Rectal smooth muscle tissue (tissue), 1 donor: ENCODE results near the gene UBE2K.
A peak's percentile ranks its signal among the peaks of the same experiment; 100 is the strongest.
"Not testable (repeated sequence)": the region's sequence is repeated elsewhere in the genome, so short reads cannot be mapped to it uniquely, and the experiment has no call there.

ENCODE experiments used
- H3K27ac ChIP-seq: one replicate; pipeline ENCODE4 v1.7.0; 2013; ENCODE audit warnings: low read depth, low read length, inconsistent platforms
- H3K27me3 ChIP-seq: one replicate; pipeline ENCODE4 v1.7.0; 2013; ENCODE audit warnings: low read length; ENCODE audit not compliant: control insufficient read depth, insufficient read depth
- H3K36me3 ChIP-seq: one replicate; pipeline ENCODE4 v1.7.0; 2013; ENCODE audit warnings: low read length; ENCODE audit not compliant: control insufficient read depth, insufficient read depth
- H3K4me1 ChIP-seq: one replicate; pipeline ENCODE4 v1.7.0; 2013; ENCODE audit warnings: low read length; ENCODE audit not compliant: control insufficient read depth, insufficient read depth
- H3K4me3 ChIP-seq: one replicate; pipeline ENCODE4 v1.7.0; 2013; ENCODE audit warnings: low read length
- H3K9ac ChIP-seq: one replicate; pipeline ENCODE4 v1.7.0; 2013; ENCODE audit warnings: low read length

The UBE2K gene

DNA sequence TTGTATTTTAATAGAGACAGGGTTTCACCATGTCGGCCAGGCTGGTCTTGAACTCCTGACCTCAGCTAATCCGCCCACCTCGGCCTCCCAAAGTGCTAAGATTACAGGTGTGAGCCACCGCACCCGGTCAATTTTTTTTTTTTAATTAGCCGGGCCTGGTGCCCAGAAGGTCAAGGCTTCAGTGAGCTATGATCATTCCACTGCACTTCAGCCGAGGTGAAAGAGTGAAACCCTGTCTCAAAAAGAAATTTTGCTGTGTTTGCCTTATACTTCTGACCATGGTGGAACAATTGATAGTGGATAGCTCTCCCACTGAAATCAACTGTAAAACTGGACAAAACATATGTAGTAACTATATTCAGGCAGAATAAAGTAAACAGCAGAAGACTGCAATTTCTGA is 35.3 kb upstream of the UBE2K start:
- Histone ChIP-seq H3K9ac (no peak overlapping the region), H3K36me3 (no peaks in the 10 kb centered on the region), H3K4me3 (no peak overlapping the region), H3K4me1 (no peaks in the 10 kb centered on the region), H3K27ac (no peak overlapping the region), H3K27me3 (no peaks in the 10 kb centered on the region)

- H3K9ac ChIP-seq = no peak overlapping the region
- H3K36me3 ChIP-seq = no peaks in the 10 kb centered on the region
- H3K4me1 ChIP-seq = no peaks in the 10 kb centered on the region
- no peak overlapping the region for H3K4me3 ChIP-seq
- H3K27ac ChIP-seq = no peak overlapping the region
- no peaks in the 10 kb centered on the region for H3K27me3 ChIP-seq
These were observed 32.9 kb upstream of the UBE2K start for GRCh38 chr4:39664828-39665731.

DNA sequence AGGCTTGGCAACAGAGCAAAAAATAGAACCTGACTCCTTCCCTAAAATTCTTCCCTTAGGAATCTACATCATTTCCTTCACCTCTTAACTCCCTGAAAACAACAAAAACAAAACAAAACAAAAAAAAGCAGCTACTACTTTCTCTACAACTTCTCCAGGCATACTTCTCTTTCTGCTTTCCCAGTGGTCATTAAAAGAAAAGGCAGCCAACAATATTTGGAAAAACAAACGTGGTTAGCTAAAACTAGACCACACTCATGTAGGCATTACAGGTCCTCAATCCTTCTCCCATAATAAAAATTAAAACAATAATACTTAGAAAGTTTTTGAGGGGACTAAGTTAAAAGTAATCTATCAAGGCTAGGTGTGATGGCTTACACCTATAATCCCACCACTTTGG is 30.2 kb upstream of the UBE2K start:
- H3K4me3 ChIP-seq = no peak overlapping the region
- no peaks in the 10 kb centered on the region for H3K4me1 ChIP-seq
- H3K36me3 ChIP-seq = no peaks in the 10 kb centered on the region
- no peaks in the 10 kb centered on the region for H3K27me3 ChIP-seq
- no peak overlapping the region for H3K9ac ChIP-seq
- no peak overlapping the region for H3K27ac ChIP-seq

DNA sequence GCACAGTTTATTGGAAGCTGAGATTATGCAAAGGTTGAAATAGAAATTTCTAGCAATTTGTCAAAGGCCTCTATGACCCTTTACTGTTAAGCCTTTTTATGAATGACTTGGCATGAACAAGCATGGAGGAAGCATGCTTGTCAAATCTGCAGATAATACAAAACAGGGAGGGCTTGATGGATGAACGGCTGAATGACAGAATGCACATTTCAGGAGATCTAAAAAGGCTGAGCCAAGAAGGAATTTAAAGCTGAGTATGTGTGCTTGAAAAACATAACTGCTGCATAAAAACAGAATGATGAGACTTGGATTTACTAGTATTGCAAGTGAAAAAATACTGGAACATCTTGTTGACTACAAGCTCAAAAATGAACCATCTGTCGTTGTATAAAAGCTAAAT is 29.0 kb upstream of the UBE2K start:
- no peaks in the 10 kb centered on the region for H3K27me3 ChIP-seq
- no peak overlapping the region for H3K4me3 ChIP-seq
- H3K4me1 ChIP-seq = no peaks in the 10 kb centered on the region

DNA sequence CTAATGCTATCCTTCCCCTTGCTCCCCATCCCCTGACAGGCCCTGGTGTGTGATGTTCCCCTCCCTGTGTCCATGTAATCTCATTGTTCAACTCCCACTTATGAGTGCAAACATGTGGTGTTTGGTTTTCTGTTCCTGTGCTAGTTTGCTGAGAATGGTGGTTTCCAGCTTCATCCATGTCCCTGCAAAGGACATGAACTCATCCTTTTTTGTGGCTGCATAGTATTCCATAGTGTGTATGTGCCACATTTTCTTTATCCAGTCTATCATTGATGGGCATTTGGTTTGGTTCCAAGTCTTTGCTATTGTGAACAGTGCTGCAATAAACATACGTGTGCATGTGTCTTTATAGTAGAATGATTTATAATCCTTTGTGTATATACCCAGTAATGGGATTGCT is 27.6 kb upstream of the UBE2K start:
- not testable (repeated sequence) for H3K9ac ChIP-seq, H3K27me3 ChIP-seq, H3K4me1 ChIP-seq, H3K4me3 ChIP-seq, H3K27ac ChIP-seq, H3K36me3 ChIP-seq

More for the DNA sequence above, 29.0 kb upstream of the UBE2K start:
- Histone ChIP-seq H3K9ac (no peak overlapping the region), H3K36me3 (no peaks in the 10 kb centered on the region), H3K27ac (no peak overlapping the region)

DNA sequence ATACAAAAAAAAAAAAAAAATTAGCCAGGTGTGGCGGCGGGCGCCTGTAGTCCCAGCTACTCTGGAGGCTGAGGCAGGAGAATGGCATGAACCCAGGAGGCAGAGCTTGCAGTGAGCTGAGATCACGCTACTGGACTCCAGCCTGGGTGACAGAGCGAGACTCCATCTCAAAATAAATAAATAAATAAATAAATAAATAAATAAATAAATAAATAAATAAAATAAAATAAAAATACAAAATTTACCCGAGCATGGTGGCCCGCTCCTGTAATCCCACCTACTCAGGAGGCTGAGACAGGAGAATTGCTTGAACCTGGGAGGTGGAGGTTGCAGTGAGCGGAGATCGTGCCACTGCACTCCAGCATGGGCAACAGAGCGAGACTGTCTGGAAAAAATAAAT is 22.3 kb upstream of the UBE2K start:
- not testable (repeated sequence) for H3K4me1 ChIP-seq, H3K4me3 ChIP-seq, H3K27me3 ChIP-seq, H3K27ac ChIP-seq, H3K36me3 ChIP-seq, H3K9ac ChIP-seq

GRCh38 chr4:39681003-39681402 is 16.9 kb upstream of the UBE2K start:
- not testable (repeated sequence) for H3K4me1 ChIP-seq, H3K9ac ChIP-seq, H3K4me3 ChIP-seq, H3K36me3 ChIP-seq, H3K27ac ChIP-seq, H3K27me3 ChIP-seq

- Histone ChIP-seq H3K4me1 (no peaks in the 10 kb centered on the region), H3K9ac (no peak overlapping the region), H3K4me3 (no peak overlapping the region), H3K27me3 (no peaks in the 10 kb centered on the region), H3K27ac (no peak overlapping the region), H3K36me3 (no peaks in the 10 kb centered on the region)
These were observed 15.8 kb upstream of the UBE2K start for GRCh38 chr4:39682138-39682537.

GRCh38 chr4:39685990-39686389 is 11.9 kb upstream of the UBE2K start:
- Histone ChIP-seq H3K4me1 (no peaks in the 10 kb centered on the region), H3K9ac (no peak overlapping the region), H3K36me3 (no peaks in the 10 kb centered on the region), H3K27me3 (no peaks in the 10 kb centered on the region), H3K4me3 (no peak overlapping the region), H3K27ac (no peak overlapping the region)

GRCh38 chr4:39687014-39687413 is 10.9 kb upstream of the UBE2K start:
- no peaks in the 10 kb centered on the region for H3K36me3 ChIP-seq
- H3K4me1 ChIP-seq = no peaks in the 10 kb centered on the region
- no peak overlapping the region for H3K4me3 ChIP-seq
- H3K27ac ChIP-seq = no peak overlapping the region
- H3K9ac ChIP-seq = no peak overlapping the region
- H3K27me3 ChIP-seq = no peaks in the 10 kb centered on the region

- no peak overlapping the region for H3K27ac ChIP-seq
- H3K4me1 ChIP-seq = no peaks in the 10 kb centered on the region
- H3K27me3 ChIP-seq = no peaks in the 10 kb centered on the region
- no peak overlapping the region for H3K4me3 ChIP-seq
- H3K9ac ChIP-seq = no peak overlapping the region
- H3K36me3 ChIP-seq = no peaks in the 10 kb centered on the region
These were observed 8.0 kb upstream of the UBE2K start for GRCh38 chr4:39689970-39690369.

- H3K9ac ChIP-seq = peak overlapping the region; percentile 92
- peak overlapping the region; percentile 91 for H3K27ac ChIP-seq
- no peaks in the 10 kb centered on the region for H3K36me3 ChIP-seq
- H3K4me3 ChIP-seq = peak overlapping the region; percentile 98
- no peaks in the 10 kb centered on the region for H3K27me3 ChIP-seq
- H3K4me1 ChIP-seq = peaks cover 13% of the 10 kb centered on the region
These were observed 581 bp downstream of the UBE2K start for GRCh38 chr4:39698424-39699009.
